GM12865 (cell line): ENCODE measurements around the gene ZKSCAN3.
"Not testable (repeated sequence)": the region's sequence is repeated elsewhere in the genome, so short reads cannot be mapped to it uniquely, and the experiment has no call there.

Experiments
- DNase-seq: peaks from one replicate; pipeline ENCODE4 v3.0.0; 2010; ENCODE audit warnings: low read depth
- H3K4me3 ChIP-seq: 2 replicates; pipeline ENCODE4 v1.5.1; 2011; ENCODE audit warnings: mild to moderate bottlenecking, low read depth, low read length, control low read depth
- CTCF ChIP-seq: IDR thresholded peaks from 2 replicates; pipeline ENCODE4 v1.5.1; 2011; ENCODE audit warnings: low read length, control low read depth, low read depth, inconsistent platforms; ENCODE audit not compliant: insufficient read depth; ENCODE audit errors: missing control alignments

ZKSCAN3 gene

GRCh38 chr6:28354688-28355554, 5.2 kb downstream of the ZKSCAN3 start:
- TF ChIP-seq CTCF, result no peak
- DNase-seq, result no peak
- no peak overlapping the region for H3K4me3 ChIP-seq

GRCh38 chr6:28355743-28356665, 6.3 kb downstream of the ZKSCAN3 start:
- H3K4me3 ChIP-seq, result peak overlapping the region; percentile 60
- TF ChIP-seq CTCF, result peak; percentile 71
- DNase-seq, result peak; percentile 87

- DNase-seq, result no peak
- no peak for TF ChIP-seq CTCF
- no peak overlapping the region for H3K4me3 ChIP-seq
Observed at GRCh38 chr6:28356666-28357020, 6.9 kb downstream of the ZKSCAN3 start.

GRCh38 chr6:28357036-28357435, 7.3 kb downstream of the ZKSCAN3 start:
- DNase-seq, result no peak
- H3K4me3 ChIP-seq, result no peak overlapping the region
- TF ChIP-seq CTCF, result no peak

GRCh38 chr6:28359562-28359961, 9.8 kb downstream of the ZKSCAN3 start:
- H3K4me3 ChIP-seq, DNase-seq: not testable (repeated sequence)

GRCh38 chr6:28360961-28361360, 11.2 kb downstream of the ZKSCAN3 start:
- no peak for TF ChIP-seq CTCF
- no peak for DNase-seq
- H3K4me3 ChIP-seq, result no peak overlapping the region

GRCh38 chr6:28365590-28365989, 15.8 kb downstream of the ZKSCAN3 start:
- DNase-seq, H3K4me3 ChIP-seq: not testable (repeated sequence)
